CD14-positive monocyte (primary cell): Measurements from ENCODE around the gene TGIF2. TPM values are rescaled to one million over a fixed set of nuclear protein-coding genes. Genes with fewer than 3 reads are reported as not detected.

Experiments
- DNase-seq, 3 donors: peaks; one replicate each; pipeline ENCODE4 v3.0.0-alpha.2; 2011 to 2022
- H2AFZ ChIP-seq: 2 replicates; pipeline ENCODE4 v1.6.0; 2012; ENCODE audit warnings: mild to moderate bottlenecking, low read depth, low read length, inconsistent platforms; ENCODE audit not compliant: insufficient read depth, poor library complexity, severe bottlenecking
- H3K27ac ChIP-seq, 2 donors: 1 replicate in 1 of 2; 2 replicates in 1 of 2; pipeline ENCODE4 v1.5.1; 2012 to 2013; ENCODE audit warnings: low read length in 2 of 2, control low read depth in 1 of 2, inconsistent platforms in 1 of 2, low read depth in 1 of 2, mild to moderate bottlenecking in 1 of 2
- H3K27me3 ChIP-seq, 2 donors: one replicate each; pipeline versions ENCODE4 v1.6.0 to v1.6.1; 2011 to 2013; ENCODE audit warnings: low read length in 2 of 2; ENCODE audit not compliant: control insufficient read depth in 2 of 2, insufficient read depth in 2 of 2
- H3K36me3 ChIP-seq, 2 donors: replicated peaks in 1 of 2; 1 replicate in 1 of 2; 2 replicates in 1 of 2; pipeline versions ENCODE4 v1.5.1 to v1.6.1; 2012 to 2013; ENCODE audit warnings: low read length in 2 of 2, control low read depth in 1 of 2, inconsistent platforms in 1 of 2, mild to moderate bottlenecking in 1 of 2; ENCODE audit not compliant: insufficient read depth in 2 of 2, control insufficient read depth in 1 of 2
- H3K4me1 ChIP-seq, 2 donors: 1 replicate in 1 of 2; 2 replicates in 1 of 2; pipeline versions ENCODE4 v1.5.1 to v1.6.1; 2012 to 2013; ENCODE audit warnings: low read length in 2 of 2, control low read depth in 1 of 2, inconsistent platforms in 1 of 2, mild to moderate bottlenecking in 1 of 2, moderate library complexity in 1 of 2; ENCODE audit not compliant: insufficient read depth in 2 of 2, control insufficient read depth in 1 of 2
- H3K4me2 ChIP-seq: replicated peaks from 2 replicates; pipeline ENCODE3; 2012; ENCODE audit warnings: low read length, moderate library complexity, mild to moderate bottlenecking; ENCODE audit not compliant: poor library complexity, severe bottlenecking; ENCODE audit errors: extremely low read depth
- H3K4me3 ChIP-seq, 3 experiments: fragments of 200-600 bp in 1 of 3; sonication (generic) in 1 of 3; replicated peaks in 1 of 3; 1 replicate in 2 of 3; 2 replicates in 1 of 3; pipeline ENCODE4 v1.5.1; 2011 to 2013; ENCODE audit warnings: low read length in 3 of 3, mild to moderate bottlenecking in 3 of 3, control low read depth in 2 of 3, low read depth in 2 of 3, inconsistent platforms in 1 of 3, moderate library complexity in 1 of 3
- H3K79me2 ChIP-seq: 2 replicates; pipeline ENCODE4 v1.6.0; 2012; ENCODE audit warnings: mild to moderate bottlenecking, control low read depth, inconsistent platforms, low read length, moderate library complexity; ENCODE audit not compliant: insufficient read depth
- H3K9ac ChIP-seq: 2 replicates; pipeline ENCODE4 v1.6.0; 2017; ENCODE audit warnings: low read length, mild to moderate bottlenecking; ENCODE audit not compliant: insufficient read depth, poor library complexity, severe bottlenecking
- H3K9me3 ChIP-seq, 2 donors: replicated peaks in 1 of 2; 1 replicate in 1 of 2; 2 replicates in 1 of 2; pipeline versions ENCODE4 v1.5.1 to v1.6.1; 2012 to 2013; ENCODE audit warnings: low read length in 2 of 2, control low read depth in 1 of 2; ENCODE audit not compliant: control insufficient read depth in 1 of 2, insufficient read depth in 1 of 2
- H4K20me1 ChIP-seq: 2 replicates; pipeline ENCODE4 v1.6.0; 2012; ENCODE audit warnings: mild to moderate bottlenecking, low read length, control low read depth, moderate library complexity; ENCODE audit not compliant: insufficient read depth
- H3K27ac Mint-ChIP-seq, 7 donors: one replicate each; pipeline ENCODE4 v1.8.0; 2020; ENCODE audit warnings: mild to moderate bottlenecking in 7 of 7, mixed read lengths in 7 of 7, moderate library complexity in 6 of 7, inconsistent platforms in 2 of 7
- H3K27me3 Mint-ChIP-seq, 3 donors: one replicate each; pipeline ENCODE4 v1.8.0; 2021 to 2022; ENCODE audit warnings: low read depth in 3 of 3, mild to moderate bottlenecking in 3 of 3, mixed read lengths in 3 of 3, moderate library complexity in 3 of 3, inconsistent platforms in 1 of 3
- H3K36me3 Mint-ChIP-seq, 2 donors: one replicate each; pipeline ENCODE4 v1.8.0; 2020; ENCODE audit warnings: mixed read lengths in 2 of 2, inconsistent platforms in 1 of 2, mild to moderate bottlenecking in 1 of 2
- H3K4me1 Mint-ChIP-seq: one replicate; pipeline ENCODE4 v1.8.0; 2020; ENCODE audit warnings: mild to moderate bottlenecking, mixed read lengths
- H3K4me3 Mint-ChIP-seq, 2 donors: one replicate each; pipeline ENCODE4 v1.8.0; 2020; ENCODE audit warnings: mild to moderate bottlenecking in 2 of 2, mixed read lengths in 2 of 2, moderate library complexity in 1 of 2
- H3K9me3 Mint-ChIP-seq, 7 donors: one replicate each; pipeline ENCODE4 v1.8.0; 2020 to 2022; ENCODE audit warnings: mixed read lengths in 7 of 7, mild to moderate bottlenecking in 6 of 7, moderate library complexity in 6 of 7, inconsistent platforms in 2 of 7
- CTCF ChIP-seq: fragments of 200-600 bp; IDR thresholded peaks from one replicate; pipeline ENCODE4 v1.8.0; 2022; ENCODE audit warnings: antibody characterized with exemption, mild to moderate bottlenecking
- WGBS: methylation state at CpG from one replicate; pipeline ENCODE4 v1.1.5; 2013; ENCODE audit warnings: missing lambda C conversion rate; ENCODE audit not compliant: insufficient coverage; 5-methylcytosine and 5-hydroxymethylcytosine counted together
- intact Hi-C, 2 donors: fragments of 100-400 bp; cut with micrococcal nuclease; formaldehyde crosslinking; loops; one replicate each; pipeline versions ENCODE4 v1.15.0 to v1.15.1; 2023
- polyA plus RNA-seq, 3 donors: library from polyadenylated mRNA; depleted of rRNA in 1 of 3; unstranded in 2 of 3; stranded (reverse) in 1 of 3; fragments of 300-500 nt in 2 of 3; fragments of >200 nt in 1 of 3; fragmentation: Illumina TruSeq in 2 of 3; gene quantifications; 1 replicate in 2 of 3; 2 replicates in 1 of 3; pipeline ENCODE4 v1.2.3, GENCODE V29; 2012 to 2021

Gene TGIF2
- polyA plus RNA-seq, 3 donors = 11.0 to 15.9 (median 12.2) TPM

- no peak for TF ChIP-seq CTCF
- H3K27ac Mint-ChIP-seq = no peak overlapping the region
- WGBS = 91% methylated on average over 10 of the region's 18 CpGs
- H3K4me1 Mint-ChIP-seq = peaks cover 5% of the 10 kb centered on the region
- no peak overlapping the region for H3K4me2 ChIP-seq
- peaks cover 33 to 48% of the 10 kb centered on the region in 2 donors for H3K36me3 ChIP-seq
- peaks cover 4 to 5% of the 10 kb centered on the region in 2 donors for H3K4me1 ChIP-seq
- intact Hi-C loops = no loop called here
- H3K4me3 Mint-ChIP-seq = no peak overlapping the region
- H3K9me3 Mint-ChIP-seq = no peaks in the 10 kb centered on the region
- no peak overlapping the region for H3K27ac ChIP-seq
- H2AFZ ChIP-seq = no peak overlapping the region
- DNase-seq = no peak
- H3K36me3 Mint-ChIP-seq = peaks cover 36 to 46% of the 10 kb centered on the region in 2 donors
- H3K27me3 Mint-ChIP-seq = peaks cover 0 to 5% (median 2%) of the 10 kb centered on the region in 3 donors
- H3K9me3 ChIP-seq = no peaks in the 10 kb centered on the region
- no peak overlapping the region for H3K4me3 ChIP-seq
- H4K20me1 ChIP-seq = no peaks in the 10 kb centered on the region
- no peak overlapping the region for H3K9ac ChIP-seq
- no peaks in the 10 kb centered on the region for H3K27me3 ChIP-seq
- no peaks in the 10 kb centered on the region for H3K79me2 ChIP-seq
Observed at GRCh38 chr20:36528176-36528874, 45.1 kb upstream of the TGIF2 start.

- Mint-ChIP-seq H3K9me3 (no peaks in the 10 kb centered on the region), H3K27me3 (peaks cover 1 to 5% (median 2%) of the 10 kb centered on the region in 3 donors), H3K27ac (no peak overlapping the region), H3K4me3 (no peak overlapping the region), H3K36me3 (peaks cover 33 to 42% of the 10 kb centered on the region in 2 donors), H3K4me1 (no peaks in the 10 kb centered on the region)
- H3K27me3 ChIP-seq = no peaks in the 10 kb centered on the region
- H3K9ac ChIP-seq = no peak overlapping the region
- no peaks in the 10 kb centered on the region for H3K9me3 ChIP-seq
- 94% methylated on average over 8 of the region's 14 CpGs for WGBS
- no peaks in the 10 kb centered on the region for H4K20me1 ChIP-seq
- H3K36me3 ChIP-seq = peaks cover 33 to 44% of the 10 kb centered on the region in 2 donors
- DNase-seq = no peak
- TF ChIP-seq CTCF = no peak
- H3K4me3 ChIP-seq = no peak overlapping the region
- no peaks in the 10 kb centered on the region for H3K79me2 ChIP-seq
- intact Hi-C loops = no loop called here
- no peaks in the 10 kb centered on the region for H3K4me1 ChIP-seq
- no peak overlapping the region for H3K4me2 ChIP-seq
- no peak overlapping the region for H3K27ac ChIP-seq
- no peak overlapping the region for H2AFZ ChIP-seq
Observed at GRCh38 chr20:36528875-36529417, 44.5 kb upstream of the TGIF2 start.
